A549 (cell line): ENCODE data around the gene ACBD4. TPM values are rescaled to one million over a fixed set of nuclear protein-coding genes. Genes with fewer than 3 reads are reported as not detected.

Source experiments
- ATAC-seq, 2 experiments: fragments of 200-7000 bp in 1 of 2; fragments of >200 bp in 1 of 2; cut with Nextera tagmentation in 1 of 2; cut with Tn5 transposase in 1 of 2; 3 replicates each; pipeline versions ENCODE4 v1.8.0 to v1.9.1; 2018 to 2020; ENCODE audit warnings: mild to moderate bottlenecking in 1 of 2, moderate library complexity in 1 of 2
- CTCF ChIA-PET: fragments of 300-600 bp; sonication (Branson Sonifier 250); formaldehyde crosslinking; extraction: SDS; loops from one replicate; lab custom pipeline; 2021; ENCODE audit warnings: antibody characterized with exemption, inconsistent platforms; lab: Yijun Ruan, JAX
- POLR2A ChIA-PET: fragments of 350-600 bp; formaldehyde crosslinking; extraction: SDS; loops from one replicate; lab custom pipeline; 2021; ENCODE audit warnings: antibody characterized with exemption, inconsistent platforms; lab: Yijun Ruan, JAX
- DNase-seq, 2 experiments: peaks; one replicate each; pipeline versions ENCODE4 v3.0.0 to v3.0.0-alpha.2; 2011 to 2016; ENCODE audit warnings: low read depth in 1 of 2, low spot score in 1 of 2
- FAIRE-seq: peaks from 2 replicates; lab custom pipeline; 2011; peaks lifted over from hg19 to GRCh38; lab: Jason Lieb, UNC
- H3K27ac ChIP-seq, 2 experiments: fragments of >200 bp; sonication (Bioruptor Twin); formaldehyde crosslinking; 3 replicates each; pipeline ENCODE4 v1.5.1; 2016 to 2017
- H3K4me1 ChIP-seq: fragments of >200 bp; sonication (Bioruptor Twin); formaldehyde crosslinking; 3 replicates; pipeline ENCODE4 v1.6.1; 2016
- H3K4me2 ChIP-seq: fragments of >200 bp; sonication (Bioruptor Twin); formaldehyde crosslinking; 3 replicates; pipeline ENCODE4 v1.6.1; 2016
- H3K4me3 ChIP-seq: fragments of >200 bp; sonication (Bioruptor Twin); formaldehyde crosslinking; 3 replicates; pipeline ENCODE4 v1.5.1; 2016
- H3K9me3 ChIP-seq: fragments of >200 bp; sonication (Bioruptor Twin); formaldehyde crosslinking; 3 replicates; pipeline ENCODE4 v1.6.1; 2016
- BHLHE40 ChIP-seq: IDR thresholded peaks from 2 replicates; pipeline ENCODE4 v1.6.1; 2012; ENCODE audit warnings: low read depth, low read length, inconsistent platforms
- CBX2 ChIP-seq: fragments of 200-600 bp; sonication (generic); IDR thresholded peaks from 2 replicates; pipeline ENCODE4 v1.6.1; 2016; ENCODE audit warnings: low read depth, mild to moderate bottlenecking, borderline replicate concordance
- CBX8 ChIP-seq: fragments of 200-600 bp; sonication (generic); IDR thresholded peaks from 2 replicates; pipeline ENCODE4 v1.6.1; 2016
- CEBPB ChIP-seq, 2 experiments: fragments of >200 bp in 1 of 2; sonication (Bioruptor Twin) in 1 of 2; formaldehyde crosslinking in 1 of 2; IDR thresholded peaks; 2 replicates each; pipeline ENCODE4 v1.6.1; 2012 to 2016
- CHD4 ChIP-seq: fragments of 200-600 bp; sonication (generic); IDR thresholded peaks from 2 replicates; pipeline ENCODE4 v1.6.1; 2016; ENCODE audit warnings: antibody characterized with exemption, mild to moderate bottlenecking, borderline replicate concordance
- CTCF ChIP-seq: fragments of >200 bp; sonication (Bioruptor Twin); formaldehyde crosslinking; IDR thresholded peaks from 3 replicates; pipeline ENCODE4 v1.5.1; 2016
- E2F6 ChIP-seq: IDR thresholded peaks from 2 replicates; pipeline ENCODE4 v1.6.1; 2012; ENCODE audit warnings: low read depth, borderline replicate concordance
- EHF ChIP-seq: fragments of 250-450 bp; sonication (Bioruptor Pico); IDR thresholded peaks from 2 replicates; pipeline ENCODE4 v1.5.0; 2020; ENCODE audit warnings: mild to moderate bottlenecking
- EHMT2 ChIP-seq: fragments of 200-600 bp; sonication (generic); IDR thresholded peaks from 2 replicates; pipeline ENCODE4 v1.6.1; 2016; ENCODE audit warnings: antibody characterized with exemption, low read depth, mild to moderate bottlenecking, moderate library complexity
- EP300 ChIP-seq, 2 experiments: fragments of >200 bp; sonication (Bioruptor Twin); formaldehyde crosslinking; IDR thresholded peaks; 2 replicates in 1 of 2; 3 replicates in 1 of 2; pipeline ENCODE4 v1.6.1; 2016 to 2017
- ESRRA ChIP-seq: fragments of 150-350 bp; IDR thresholded peaks from 2 replicates; pipeline ENCODE4 v1.6.1; 2014; ENCODE audit warnings: mild to moderate bottlenecking, low read length, borderline replicate concordance
- HEYL ChIP-seq: fragments of 250-450 bp; sonication (Bioruptor Pico); IDR thresholded peaks from 2 replicates; pipeline ENCODE4 v1.8.0; 2021; ENCODE audit warnings: mild to moderate bottlenecking, moderate library complexity
- HOXB13 ChIP-seq: fragments of 250-450 bp; sonication (Bioruptor Pico); IDR thresholded peaks from 2 replicates; pipeline ENCODE4 v1.5.0; 2020; ENCODE audit warnings: low read depth, mild to moderate bottlenecking, moderate library complexity
- JUN ChIP-seq, 2 experiments: fragments of >200 bp; sonication (Bioruptor Twin); formaldehyde crosslinking; IDR thresholded peaks; 2 replicates in 1 of 2; 3 replicates in 1 of 2; pipeline ENCODE4 v1.6.1; 2016 to 2017
- MAFK ChIP-seq: fragments of 450-650 bp; IDR thresholded peaks from 2 replicates; pipeline ENCODE4 v1.6.1; 2014; ENCODE audit not compliant: partially characterized antibody
- MAX ChIP-seq: IDR thresholded peaks from 2 replicates; pipeline ENCODE4 v1.6.1; 2012
- MAZ ChIP-seq: fragments of 150-350 bp; IDR thresholded peaks from 2 replicates; pipeline ENCODE4 v1.6.1; 2014; ENCODE audit warnings: antibody characterized with exemption, low read depth, low read length, borderline replicate concordance
- NR3C1 ChIP-seq: fragments of >200 bp; sonication (Bioruptor Twin); formaldehyde crosslinking; IDR thresholded peaks from 3 replicates; pipeline ENCODE4 v1.6.1; 2017
- PHF8 ChIP-seq: fragments of 200-600 bp; sonication (generic); IDR thresholded peaks from 2 replicates; pipeline ENCODE4 v1.6.1; 2016; ENCODE audit warnings: low read depth, mild to moderate bottlenecking, antibody characterized with exemption, moderate library complexity, borderline replicate concordance
- RAD21 ChIP-seq, 2 experiments: fragments of >200 bp in 1 of 2; sonication (Bioruptor Twin) in 1 of 2; formaldehyde crosslinking in 1 of 2; IDR thresholded peaks in 1 of 2; conservative IDR thresholded peaks in 1 of 2; 2 replicates in 1 of 2; 3 replicates in 1 of 2; pipeline ENCODE4 v1.6.1; 2012 to 2018; ENCODE audit warnings: inconsistent platforms in 1 of 2
- RARB ChIP-seq: fragments of 250-450 bp; sonication (Bioruptor Pico); IDR thresholded peaks from 2 replicates; pipeline ENCODE4 v1.8.0; 2021; ENCODE audit warnings: mild to moderate bottlenecking, moderate library complexity
- RCOR1 ChIP-seq: fragments of 150-350 bp; IDR thresholded peaks from 2 replicates; pipeline ENCODE4 v1.6.1; 2014; ENCODE audit warnings: antibody characterized with exemption, low read length, low read depth
- REST ChIP-seq: fragments of 200-600 bp; sonication (generic); IDR thresholded peaks from 2 replicates; pipeline ENCODE4 v1.6.1; 2016; ENCODE audit warnings: antibody characterized with exemption, mild to moderate bottlenecking, moderate library complexity
- RFX5 ChIP-seq: fragments of 450-650 bp; IDR thresholded peaks from 2 replicates; pipeline ENCODE4 v1.7.1; 2014; ENCODE audit warnings: antibody characterized with exemption, mild to moderate bottlenecking, moderate library complexity
- RNF2 ChIP-seq: fragments of 200-600 bp; sonication (generic); IDR thresholded peaks from 2 replicates; pipeline ENCODE4 v1.6.1; 2016; ENCODE audit warnings: low read depth, mild to moderate bottlenecking, antibody characterized with exemption, moderate library complexity, borderline replicate concordance
- SMC3 ChIP-seq: fragments of >200 bp; sonication (Bioruptor Twin); formaldehyde crosslinking; IDR thresholded peaks from 3 replicates; pipeline ENCODE4 v1.6.1; 2018; ENCODE audit warnings: inconsistent platforms
- SREBF2 ChIP-seq: fragments of 450-650 bp; IDR thresholded peaks from 2 replicates; pipeline ENCODE4 v1.6.1; 2014; ENCODE audit warnings: mild to moderate bottlenecking, moderate library complexity
- TFCP2L1 ChIP-seq: fragments of 250-450 bp; sonication (Bioruptor Pico); IDR thresholded peaks from 2 replicates; pipeline ENCODE4 v1.5.0; 2021; ENCODE audit warnings: mild to moderate bottlenecking
- TP53 ChIP-seq: fragments of 250-450 bp; sonication (Bioruptor Pico); IDR thresholded peaks from 2 replicates; pipeline ENCODE4 v1.5.0; 2021; ENCODE audit warnings: mild to moderate bottlenecking, moderate library complexity
- ZC3H11A ChIP-seq: fragments of 450-650 bp; IDR thresholded peaks from 2 replicates; pipeline ENCODE4 v1.6.1; 2014; ENCODE audit warnings: antibody characterized with exemption, mild to moderate bottlenecking
- ZFP36 ChIP-seq: fragments of 450-650 bp; IDR thresholded peaks from 2 replicates; pipeline ENCODE4 v1.6.1; 2014; ENCODE audit warnings: borderline replicate concordance; ENCODE audit not compliant: partially characterized antibody
- ZSCAN20 ChIP-seq: fragments of 250-450 bp; sonication (Bioruptor Pico); IDR thresholded peaks from 2 replicates; pipeline ENCODE4 v1.8.0; 2022; ENCODE audit warnings: mild to moderate bottlenecking, moderate library complexity
- WGBS: methylation state at CpG from one replicate; pipeline ENCODE4 v1.1.6; 2017; ENCODE audit errors: missing lambda C conversion rate; 5-methylcytosine and 5-hydroxymethylcytosine counted together
- polyA plus RNA-seq, 4 experiments: library from polyadenylated mRNA; depleted of rRNA in 3 of 4; stranded (reverse); fragments of >200 nt; fragmentation: RNase III in 1 of 4; extraction: RNeasy Plus Mini Kit Qiagen cat#74134 plus additional on column Dnase treatment in 1 of 4; gene quantifications; 2 replicates in 3 of 4; 3 replicates in 1 of 4; pipeline ENCODE4 v1.2.3, GENCODE V29; 2011 to 2017
- TF ChIP-seq, protein P1 (sequence below): fragments of 250-450 bp; sonication (Bioruptor Pico); IDR thresholded peaks from 2 replicates; pipeline ENCODE4 v1.5.0; 2021; ENCODE audit warnings: mild to moderate bottlenecking, moderate library complexity, borderline replicate concordance

Gene ACBD4
- polyA plus RNA-seq, 2 of the 4 experiments (the other 2 are of a cell fraction), result 11.4 to 13.7 TPM

DNA sequence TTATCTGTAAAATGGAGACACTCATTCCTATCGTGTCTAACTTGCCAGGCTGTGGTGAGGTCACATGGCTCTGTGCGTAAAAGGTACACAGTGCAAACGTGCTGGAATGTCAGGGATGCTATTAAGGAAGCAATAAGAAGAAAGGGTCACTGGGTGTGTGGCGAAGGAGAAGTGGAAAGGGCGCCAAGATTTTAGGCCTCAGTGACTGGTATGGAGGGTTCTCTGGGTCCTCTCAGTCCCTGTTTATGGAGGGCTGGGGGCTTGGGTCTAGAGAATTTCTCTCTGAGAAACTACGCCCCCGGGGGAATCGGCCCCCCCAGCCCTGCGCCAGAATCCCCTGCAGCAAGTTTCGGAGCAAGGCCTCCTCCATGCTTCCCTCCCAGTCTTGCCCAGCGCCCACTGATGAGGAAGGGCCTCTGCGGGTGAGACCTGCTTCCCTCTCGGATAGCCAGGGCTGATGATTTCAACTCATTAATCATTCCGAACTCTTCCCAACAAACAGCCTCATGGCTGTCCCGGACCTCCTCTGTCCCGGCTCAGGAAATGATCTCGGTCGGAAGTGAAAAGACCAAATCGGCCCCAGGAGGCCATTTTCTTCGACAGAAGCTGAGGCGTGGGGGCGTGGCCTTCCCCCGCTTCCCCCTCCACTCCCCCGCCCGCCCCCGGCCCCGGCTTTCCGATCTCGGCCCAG is 11.5 kb downstream of the ACBD4 start:
- FAIRE-seq, result no peak
- peak overlapping the region; percentile 61 for H3K4me3 ChIP-seq
- peaks cover 18% of the 10 kb centered on the region for H3K4me1 ChIP-seq
- peak; percentile 14 to 27 for ATAC-seq
- ChIA-PET POLR2A (interaction anchor here (0.5 to 7.5 kb wide), 17 partner anchors 10 to 500 kb away, joined by 3 to 404 read pairs (median 13); partner anchors contain the start of genes ACBD4, HEXIM2, NMT1 and PLCD3), CTCF (interaction anchor here (1.3 to 43.5 kb wide), 6 partner anchors 11 to 279 kb away, joined by 3 to 2147 read pairs (median 301); partner anchors contain the start of genes ACBD4, FMNL1, HEXIM2 and PLCD3)
- H3K9me3 ChIP-seq, result no peaks in the 10 kb centered on the region
- peak overlapping the region; percentile 93 for H3K4me2 ChIP-seq
- peak; percentile 66 to 83 for DNase-seq
- peak overlapping the region; percentile 97 to 98 for H3K27ac ChIP-seq
- WGBS, result 14% methylated on average over 22 of the region's 29 CpGs
- TF ChIP-seq BHLHE40 (peak; percentile 80), ZC3H11A (no peak), RNF2 (no peak), MAFK (no peak), CTCF (no peak), RCOR1 (no peak), ESRRA (no peak), CBX8 (no peak), MAX (peak; percentile 43; the same call in 1 of the 2 replicates), CEBPB (IDR thresholded peaks at IDR 0.05) (no peak), E2F6 (0 out of 2 replicates have a peak, but pooled peaks have one; percentile 38), TP53 (CRISPR knock-in tag) (peak; percentile 59; the same call in 1 of the 2 replicates), EHMT2 (no peak), RAD21 (conservative IDR thresholded peaks at IDR 0.05 in 1 of 2, IDR thresholded peaks at IDR 0.05 in 1 of 2) (no peak), RFX5 (no peak), SREBF2 (no peak), JUN (IDR thresholded peaks at IDR 0.05) (no peak; a peak in 1 of 5 replicates), MAZ (no peak), TFCP2L1 (peak; percentile 86), ZFP36 (no peak), CHD4 (no peak), CBX2 (no peak), PHF8 (no peak; the same call in 1 of the 2 replicates), NR3C1 (no peak), ZSCAN20 (no peak; the same call in 1 of the 2 replicates), EHF (CRISPR knock-in tag) (peak; percentile 77), SMC3 (no peak), EP300 (IDR thresholded peaks at IDR 0.05) (no peak), REST (0 out of 2 replicates have a peak, but pooled peaks have one; percentile 37), HOXB13 (CRISPR knock-in tag) (peak; percentile 94), HEYL (CRISPR knock-in tag) (no peak), RARB (CRISPR knock-in tag) (peak; percentile 42; the same call in 1 of the 2 replicates)
- TF ChIP-seq, protein P1, sequence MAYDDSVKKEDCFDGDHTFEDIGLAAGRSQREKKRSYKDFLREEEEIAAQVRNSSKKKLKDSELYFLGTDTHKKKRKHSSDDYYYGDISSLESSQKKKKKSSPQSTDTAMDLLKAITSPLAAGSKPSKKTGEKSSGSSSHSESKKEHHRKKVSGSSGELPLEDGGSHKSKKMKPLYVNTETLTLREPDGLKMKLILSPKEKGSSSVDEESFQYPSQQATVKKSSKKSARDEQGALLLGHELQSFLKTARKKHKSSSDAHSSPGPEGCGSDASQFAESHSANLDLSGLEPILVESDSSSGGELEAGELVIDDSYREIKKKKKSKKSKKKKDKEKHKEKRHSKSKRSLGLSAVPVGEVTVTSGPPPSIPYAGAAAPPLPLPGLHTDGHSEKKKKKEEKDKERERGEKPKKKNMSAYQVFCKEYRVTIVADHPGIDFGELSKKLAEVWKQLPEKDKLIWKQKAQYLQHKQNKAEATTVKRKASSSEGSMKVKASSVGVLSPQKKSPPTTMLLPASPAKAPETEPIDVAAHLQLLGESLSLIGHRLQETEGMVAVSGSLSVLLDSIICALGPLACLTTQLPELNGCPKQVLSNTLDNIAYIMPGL (CRISPR knock-in tag), result no peak; the same call in 1 of the 2 replicates
